GF-D8 (cell line): Measurements from ENCODE around the gene NSF.
"Not testable (repeated sequence)": the region's sequence is repeated elsewhere in the genome, so short reads cannot be mapped to it uniquely, and the experiment has no call there.

Experiments
- DNase-seq: peaks from one replicate; lab custom pipeline; 2025; lab: John Stamatoyannopoulos, UW

NSF gene

DNA sequence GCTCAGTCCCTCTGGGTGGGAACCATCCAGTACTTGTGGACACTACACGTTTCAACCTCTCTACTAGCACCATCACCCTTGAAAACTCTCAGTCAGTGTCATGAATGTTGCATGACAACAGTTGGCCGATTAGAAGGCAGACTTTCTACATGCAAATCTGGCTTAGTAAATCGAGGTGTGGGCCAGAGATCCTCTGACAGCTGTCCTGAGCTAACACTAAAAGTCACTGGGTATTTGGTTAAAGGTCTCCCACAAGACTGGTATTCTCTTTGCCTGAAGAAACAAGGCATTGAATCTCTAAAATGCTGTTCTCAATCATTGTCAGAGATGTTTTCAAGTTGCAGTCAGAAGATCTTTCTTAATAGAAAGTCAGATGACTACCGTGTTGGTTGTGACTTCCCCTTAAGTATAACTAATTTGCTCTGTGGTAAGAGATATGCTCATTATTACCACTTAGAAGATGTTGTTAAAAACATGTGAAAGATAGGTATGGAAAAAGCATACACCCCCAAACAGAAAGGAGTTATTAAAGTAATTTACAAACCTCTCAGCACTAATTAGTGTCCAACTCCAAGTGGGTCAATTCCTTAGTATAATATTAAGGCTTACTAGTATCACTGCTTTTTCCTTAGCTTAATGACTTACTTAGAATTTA lies 165.7 kb downstream of the NSF start:
- DNase-seq: no peak

DNA sequence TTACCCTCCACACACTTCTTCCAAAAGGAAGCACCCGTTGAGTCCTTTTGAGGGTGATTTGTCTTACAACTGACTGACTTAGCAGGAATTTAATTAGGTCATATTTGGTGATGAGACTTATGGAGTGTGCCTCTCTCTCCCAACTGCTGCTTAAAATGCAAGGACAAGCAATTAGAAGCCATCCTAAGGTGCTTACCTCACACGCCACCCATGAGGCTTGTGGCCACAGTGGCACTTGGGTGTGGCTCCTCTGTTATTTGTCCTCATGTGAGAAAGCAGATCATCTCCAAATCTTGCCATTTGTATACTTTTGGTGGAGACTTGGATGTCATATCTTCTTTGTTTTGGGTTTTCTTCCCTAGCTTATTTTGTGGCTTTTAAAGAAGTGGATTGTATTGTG lies 166.4 kb downstream of the NSF start:
- DNase-seq: no peak

GRCh38 chr17:46757588-46757987 lies 167.1 kb downstream of the NSF start:
- not testable (repeated sequence) for DNase-seq

DNA sequence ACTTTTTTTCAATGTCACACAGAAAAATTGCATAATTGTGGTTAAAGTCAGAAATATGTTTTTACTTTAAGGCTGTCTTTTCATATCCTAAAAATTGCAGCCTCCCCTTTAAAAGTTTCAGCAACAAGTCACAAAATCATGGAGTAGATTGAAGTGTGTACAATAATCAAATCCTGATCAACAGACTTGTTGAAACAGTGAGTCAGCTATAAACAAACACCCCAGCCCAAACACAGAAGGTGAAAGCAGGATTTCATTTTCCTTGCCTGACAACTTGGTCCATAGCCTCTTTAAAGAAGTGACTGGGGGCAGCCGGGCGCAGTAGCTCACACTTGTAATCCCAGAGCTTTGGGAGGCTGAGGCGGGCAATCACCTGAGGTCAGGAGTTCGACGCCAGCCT lies 168.1 kb downstream of the NSF start:
- DNase-seq: no peak

- DNase-seq: no peak
These were observed 168.7 kb downstream of the NSF start for GRCh38 chr17:46759141-46759540.

GRCh38 chr17:46763416-46763815 lies 172.9 kb downstream of the NSF start:
- no peak for DNase-seq

DNA sequence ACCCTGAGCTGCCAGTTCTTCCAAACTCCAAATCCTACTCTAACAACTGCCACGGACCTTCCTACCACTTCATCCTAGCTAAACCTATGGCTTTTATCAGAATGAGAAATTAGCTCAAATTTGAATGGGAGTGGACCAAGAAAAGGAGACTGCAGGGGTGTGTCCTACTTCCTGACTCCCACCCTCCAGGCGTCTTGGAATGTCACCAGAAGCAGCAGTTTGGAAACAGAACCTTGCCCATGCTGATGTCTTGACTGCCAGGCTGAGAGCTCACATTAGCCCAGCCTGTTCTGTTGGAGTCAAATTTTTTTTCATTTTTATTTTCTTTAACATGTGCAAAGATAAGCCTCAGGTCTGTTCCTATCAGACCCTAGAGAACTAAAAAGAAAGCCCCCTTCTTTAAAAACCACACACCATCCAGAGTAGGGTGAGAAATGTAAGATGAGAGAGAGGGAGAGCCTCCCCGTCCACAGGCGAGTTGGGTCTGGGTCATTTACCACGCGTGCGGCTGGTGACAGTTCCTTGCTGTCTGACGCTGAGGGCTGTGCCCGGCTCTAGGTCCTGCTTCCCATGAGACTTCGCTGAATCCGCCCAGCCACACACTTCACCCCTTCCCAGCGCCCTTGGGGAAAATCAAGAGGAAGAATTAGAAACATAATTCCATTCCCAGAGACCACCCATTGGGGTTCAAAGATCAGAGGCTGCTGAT lies 173.7 kb downstream of the NSF start:
- no peak for DNase-seq

DNA sequence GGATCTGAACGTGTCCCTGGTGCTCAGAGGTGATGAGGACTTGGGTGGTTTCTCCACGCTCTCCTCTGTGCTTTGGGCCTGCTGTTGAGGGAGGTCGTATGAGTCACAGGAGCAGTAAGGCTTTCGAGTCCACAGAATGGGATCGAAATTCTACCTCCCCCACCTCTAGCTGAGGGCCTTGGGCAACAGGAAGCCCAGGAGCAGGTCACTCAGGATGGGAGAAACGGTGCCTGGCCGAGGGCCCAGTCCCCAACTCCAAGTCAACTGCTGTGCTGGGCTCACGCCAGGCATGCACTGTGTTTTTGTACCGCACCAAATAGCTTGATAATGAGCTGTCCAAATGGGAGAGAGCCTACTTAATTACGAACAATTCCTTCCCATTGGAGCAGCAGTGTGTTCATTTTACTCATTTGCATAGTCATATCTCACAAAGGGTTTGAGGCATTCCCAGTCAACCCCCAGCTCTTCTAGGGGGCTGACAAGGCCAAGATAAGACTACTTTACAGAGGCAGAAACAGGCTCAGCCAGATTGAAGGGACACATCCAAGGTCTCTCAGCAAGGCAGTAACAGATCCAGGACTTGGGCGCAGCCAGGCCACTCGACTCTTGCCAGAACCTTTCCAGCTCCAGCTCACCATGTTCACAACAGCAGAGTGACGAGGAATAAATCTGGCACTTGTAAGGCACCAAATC lies 174.4 kb downstream of the NSF start:
- no peak for DNase-seq

- no peak for DNase-seq
These were observed 175.0 kb downstream of the NSF start for GRCh38 chr17:46765453-46765852.

DNA sequence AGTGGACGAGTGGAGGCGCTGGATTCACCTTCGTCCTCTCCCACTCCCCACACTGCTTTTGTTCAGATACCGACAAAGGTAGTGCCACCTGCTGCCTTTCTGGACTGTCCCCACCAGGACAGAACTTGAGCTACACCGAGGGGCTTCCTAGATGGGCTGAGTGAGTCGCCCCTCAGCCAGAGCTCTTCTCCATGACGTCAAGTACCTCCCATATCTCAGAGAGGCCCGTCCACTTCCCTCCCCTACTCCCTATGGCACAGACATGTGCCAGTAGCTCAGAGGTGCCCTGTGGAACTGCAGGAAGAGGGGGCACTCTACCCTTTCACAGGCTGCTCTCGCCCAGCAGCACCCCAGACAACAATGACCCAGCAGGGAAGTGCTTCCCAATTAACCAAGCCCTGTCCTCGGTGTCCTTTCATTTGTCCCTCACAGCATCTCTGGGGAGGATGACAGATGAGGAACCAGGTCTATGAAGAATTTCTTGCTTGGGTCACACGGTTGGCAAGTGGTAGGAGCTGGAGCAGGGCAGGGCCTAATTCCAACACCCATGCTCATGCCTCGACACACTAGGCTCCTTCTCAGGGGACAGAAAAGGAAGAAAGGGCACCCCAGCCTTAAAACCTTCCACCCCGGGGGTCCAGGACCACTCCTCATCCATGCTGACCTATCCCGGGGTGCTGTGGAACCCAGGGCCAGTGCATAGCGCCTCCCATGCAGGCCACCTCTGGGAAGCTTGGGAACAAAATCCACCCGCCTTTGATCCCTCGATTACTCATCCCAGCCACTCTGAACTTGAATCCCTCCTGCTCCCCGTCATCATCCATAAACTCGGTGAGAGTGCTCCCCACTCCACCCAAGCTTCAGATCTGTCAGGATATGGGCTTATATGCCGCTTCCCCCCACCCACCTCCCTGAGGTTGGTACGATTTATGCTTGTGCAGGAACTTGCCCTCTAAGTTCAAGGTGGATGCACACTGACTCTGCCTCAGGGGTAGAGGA lies 176.3 kb downstream of the NSF start:
- no peak for DNase-seq

- no peak for DNase-seq
These were observed 178.0 kb downstream of the NSF start for GRCh38 chr17:46768540-46768870.

DNA sequence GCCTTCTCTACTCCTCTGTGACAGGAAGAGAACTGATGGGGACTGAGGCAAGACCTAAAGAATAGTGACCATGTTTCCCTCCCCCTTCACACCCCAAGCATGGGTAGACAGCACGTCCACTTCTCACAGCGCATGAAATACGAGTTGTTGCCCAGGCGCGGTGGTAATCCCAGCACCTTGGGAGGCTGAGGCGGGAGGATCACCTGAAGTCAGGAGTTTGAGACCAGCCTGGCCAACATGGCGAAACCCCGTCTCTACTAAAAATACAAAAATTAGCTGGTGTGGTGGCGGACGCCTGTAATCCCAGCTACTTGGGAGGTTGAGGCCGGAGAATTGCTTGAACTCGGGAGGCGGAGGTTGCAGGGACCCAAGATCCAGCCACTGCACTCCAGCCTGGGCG lies 178.4 kb downstream of the NSF start:
- not testable (repeated sequence) for DNase-seq

DNA sequence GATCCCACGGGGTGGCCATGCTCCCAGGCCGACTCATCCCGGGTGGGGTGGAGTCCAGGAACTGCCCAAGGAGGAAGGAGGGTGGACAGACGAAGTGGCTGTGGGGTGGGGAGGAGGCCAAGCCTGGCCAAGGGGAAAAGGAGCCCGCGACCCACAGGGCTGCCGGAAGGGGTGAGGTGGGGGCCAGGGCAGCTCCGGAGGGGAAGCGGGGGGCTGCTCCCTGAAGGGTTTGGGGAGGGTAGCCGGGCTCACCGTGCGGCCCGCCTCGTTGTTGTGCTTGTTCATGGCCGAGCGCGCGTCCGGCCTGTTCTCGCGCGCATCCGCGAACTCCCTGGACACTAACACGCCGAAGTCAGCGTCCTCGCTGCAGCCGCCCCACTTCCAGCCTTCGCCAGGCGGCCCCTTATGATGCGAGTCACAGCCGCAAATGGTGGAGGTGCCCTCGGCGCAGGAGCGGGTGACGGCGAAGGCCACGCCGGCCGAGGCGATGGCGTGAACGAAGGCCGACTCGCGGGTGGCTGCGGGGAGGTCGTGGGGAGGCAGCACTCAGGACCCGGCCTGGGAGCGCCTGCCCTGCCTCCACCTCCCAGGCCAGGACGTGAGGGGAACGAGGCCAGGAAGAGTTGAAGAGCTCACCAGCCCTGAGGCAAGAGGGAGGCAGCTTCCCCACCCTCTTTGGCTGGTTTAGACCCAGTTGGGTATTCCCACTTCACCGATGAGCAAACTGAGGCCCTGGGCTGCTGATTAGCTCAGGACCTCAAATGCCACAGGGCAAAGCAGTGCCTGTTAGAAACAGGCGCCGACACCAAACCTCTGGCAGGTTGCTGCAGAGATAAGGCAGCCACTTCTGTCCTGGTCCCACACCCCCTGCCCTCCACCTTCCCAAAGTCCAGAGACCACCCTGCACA lies 179.3 kb downstream of the NSF start:
- DNase-seq: no peak

GRCh38 chr17:46770439-46770817 lies 180.0 kb downstream of the NSF start:
- DNase-seq: no peak

- no peak for DNase-seq
These were observed 180.5 kb downstream of the NSF start for GRCh38 chr17:46770818-46771560.

- no peak for DNase-seq
These were observed 181.3 kb downstream of the NSF start for GRCh38 chr17:46771561-46772474.

- no peak for DNase-seq
These were observed 182.2 kb downstream of the NSF start for GRCh38 chr17:46772475-46773220.

DNA sequence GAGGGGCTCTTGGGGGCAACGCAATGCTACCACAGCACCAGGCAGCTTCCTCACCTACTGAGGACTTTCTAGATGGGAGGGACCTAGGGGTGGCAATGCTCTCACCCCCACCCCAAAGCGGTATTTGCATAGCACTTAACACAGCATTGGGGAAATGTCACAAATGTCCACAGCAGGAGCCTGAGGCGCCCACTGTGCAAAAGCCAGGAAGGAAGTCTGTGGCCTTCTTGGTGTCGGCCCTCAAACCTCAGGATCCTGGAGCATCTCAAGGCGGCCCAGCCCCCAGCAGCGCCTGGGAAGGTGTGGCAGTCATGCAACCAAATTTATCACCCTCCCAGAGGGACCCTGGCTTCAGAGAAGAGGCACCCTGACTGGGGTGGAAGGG lies 182.7 kb downstream of the NSF start:
- DNase-seq: peak; percentile 9

DNA sequence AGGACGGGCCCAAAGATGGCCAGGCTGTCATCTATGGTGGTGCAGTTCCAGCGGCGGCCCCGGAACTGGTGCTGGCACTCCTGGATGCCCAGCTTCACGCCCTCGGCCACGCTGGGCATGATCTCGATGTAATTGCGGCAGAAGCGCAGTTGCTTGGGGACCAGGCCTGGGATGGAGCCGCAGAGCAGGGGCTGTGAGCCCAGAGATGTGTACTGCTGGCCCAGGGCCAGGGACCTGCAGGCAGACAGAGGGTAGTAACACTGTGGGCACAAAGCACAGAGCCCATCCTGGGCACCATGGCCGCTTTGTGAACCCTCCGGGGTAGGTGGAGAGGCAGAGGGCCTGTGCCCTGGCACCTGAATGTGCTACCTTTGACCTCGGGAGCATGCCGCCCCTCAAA lies 183.2 kb downstream of the NSF start:
- DNase-seq: no peak
